ENCODE results near the gene ATIC.
A peak's percentile ranks its signal among the peaks of the same experiment; 100 is the strongest.
"Not testable (repeated sequence)": the region's sequence is repeated elsewhere in the genome, so short reads cannot be mapped to it uniquely, and the experiment has no call there.

ATIC gene

GRCh38 chr2:215311625-215312396, at the start of gene ATIC:
Gene ATIC (plus strand): TSS chr2:215312059. CDS start chr2:215312143, 84 bp downstream.
- DNase-seq: peak; percentile 93

DNA sequence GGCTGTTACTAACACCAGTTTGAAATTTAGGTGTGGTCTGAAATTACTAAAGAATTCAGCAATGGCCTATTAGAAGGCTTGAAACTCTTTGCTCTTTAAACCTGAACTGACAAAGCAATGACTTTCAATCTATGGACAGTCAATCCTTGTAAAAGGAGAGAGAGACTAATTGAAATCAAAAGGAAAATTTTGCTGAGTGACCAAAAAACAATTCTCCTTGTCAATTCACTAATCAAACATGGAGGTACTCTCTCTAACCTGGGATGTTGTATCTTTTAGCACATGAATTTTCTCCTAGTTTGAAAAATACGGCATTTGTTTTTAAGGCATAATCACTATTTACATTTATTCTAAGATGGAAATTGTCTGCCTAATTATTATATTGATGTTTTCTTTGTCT, 49.6 kb upstream of the ATIC start:
- DNase-seq: no peak

GRCh38 chr2:215262741-215263362, 49.0 kb upstream of the ATIC start:
- no peak for DNase-seq

- DNase-seq: no peak
Measured at GRCh38 chr2:215264374-215264773, 47.5 kb upstream of the ATIC start.

- DNase-seq: peak; percentile 67
Measured at GRCh38 chr2:215269397-215270117, 42.3 kb upstream of the ATIC start.

- no peak for DNase-seq
Measured at GRCh38 chr2:215270118-215270451, 41.8 kb upstream of the ATIC start.

DNA sequence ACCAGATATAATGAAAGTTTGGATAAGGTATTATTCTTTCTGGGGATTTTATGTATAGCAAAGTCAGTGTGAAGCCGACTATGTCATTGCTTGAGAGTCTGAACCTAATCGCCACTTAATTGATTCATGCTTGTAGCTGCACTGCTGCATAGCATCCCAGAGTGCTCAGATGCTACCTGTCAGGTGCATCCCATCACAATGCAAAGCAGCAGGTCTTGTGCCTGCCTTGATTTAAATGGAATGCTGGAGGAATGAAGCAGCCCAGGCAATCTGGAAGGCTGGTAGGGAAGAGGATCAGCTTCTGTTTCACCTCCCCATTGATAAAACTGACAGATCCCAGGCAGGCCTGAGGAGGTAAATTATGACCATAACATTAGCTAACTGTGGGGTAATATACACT, 40.4 kb upstream of the ATIC start:
- DNase-seq: no peak

GRCh38 chr2:215272918-215273317, 38.9 kb upstream of the ATIC start:
- DNase-seq: no peak

DNA sequence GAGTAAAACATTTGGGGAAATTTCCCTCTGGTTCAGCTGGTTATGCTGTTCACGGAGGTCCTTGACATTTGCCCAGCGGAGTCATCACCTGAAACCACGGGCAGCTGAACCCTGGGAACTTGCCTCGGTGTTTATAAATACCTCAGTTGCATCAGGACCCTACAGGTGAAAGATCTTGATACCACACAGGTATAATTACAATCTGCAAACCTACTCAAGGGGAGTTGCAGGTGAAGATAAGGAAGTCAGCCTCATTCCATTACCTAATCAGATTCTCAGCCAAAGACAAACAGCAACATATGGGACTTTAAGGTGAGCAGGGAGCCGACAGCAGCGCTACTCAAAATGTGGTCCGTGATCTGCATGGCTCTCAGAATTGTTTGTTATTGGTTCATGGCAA, 37.0 kb upstream of the ATIC start:
- no peak for DNase-seq

GRCh38 chr2:215275824-215276223, 36.0 kb upstream of the ATIC start:
- no peak for DNase-seq

- no peak for DNase-seq
Measured at GRCh38 chr2:215277944-215278343, 33.9 kb upstream of the ATIC start.

- DNase-seq: no peak
Measured at GRCh38 chr2:215280326-215280725, 31.5 kb upstream of the ATIC start.

GRCh38 chr2:215283221-215283620, 28.6 kb upstream of the ATIC start:
- DNase-seq: no peak

DNA sequence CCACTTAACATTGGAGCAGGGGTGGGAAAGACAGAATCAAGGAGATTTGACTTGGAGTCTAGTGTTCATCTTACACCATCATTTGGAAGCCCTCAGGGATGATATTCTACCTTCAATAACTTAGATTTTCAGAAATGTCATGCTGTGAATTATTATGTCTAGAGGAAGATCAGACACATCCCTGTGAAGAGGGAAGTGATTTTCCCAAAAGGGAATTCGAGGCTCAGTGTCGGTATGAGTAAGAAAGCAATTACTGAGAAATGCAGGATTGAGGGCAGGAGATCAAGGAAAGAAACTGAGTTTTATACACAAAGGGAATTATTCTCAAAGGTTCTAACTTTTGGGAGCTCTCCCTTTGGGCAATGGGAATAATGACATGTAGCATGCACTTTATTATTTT, 25.6 kb upstream of the ATIC start:
- no peak for DNase-seq

DNA sequence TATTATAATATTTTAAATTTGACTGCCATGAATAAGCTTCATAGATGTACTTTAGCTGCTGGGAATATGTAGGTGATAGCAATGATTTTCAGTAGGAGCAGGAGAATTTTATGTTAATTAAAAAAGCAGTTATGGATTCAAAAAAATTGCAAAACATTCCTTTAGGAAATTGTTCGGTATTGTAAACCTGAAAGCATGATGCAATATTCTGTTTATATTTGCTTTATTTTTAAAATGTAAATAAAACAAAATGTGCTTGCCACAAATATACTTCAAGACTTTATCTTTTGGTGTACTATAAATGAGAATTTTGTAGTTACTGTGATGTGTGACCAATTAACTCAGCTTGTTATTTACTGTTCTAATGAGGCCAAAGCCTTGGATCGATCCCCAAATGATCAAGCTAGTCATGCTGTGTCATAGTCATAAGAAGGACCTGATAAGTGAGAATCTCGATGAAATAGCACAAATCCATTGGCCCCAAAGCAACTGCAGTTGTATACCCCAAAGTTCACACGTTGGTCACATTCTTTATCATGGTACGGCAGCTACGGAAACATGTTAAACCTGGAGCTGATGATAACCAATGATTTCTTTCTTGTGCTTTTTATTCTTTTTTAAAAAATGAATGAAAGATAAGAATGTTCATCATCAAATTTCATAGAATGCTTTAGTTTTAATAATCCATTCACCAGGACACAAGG, 23.6 kb upstream of the ATIC start:
- no peak for DNase-seq

GRCh38 chr2:215290980-215291599, 20.8 kb upstream of the ATIC start:
- DNase-seq: no peak

DNA sequence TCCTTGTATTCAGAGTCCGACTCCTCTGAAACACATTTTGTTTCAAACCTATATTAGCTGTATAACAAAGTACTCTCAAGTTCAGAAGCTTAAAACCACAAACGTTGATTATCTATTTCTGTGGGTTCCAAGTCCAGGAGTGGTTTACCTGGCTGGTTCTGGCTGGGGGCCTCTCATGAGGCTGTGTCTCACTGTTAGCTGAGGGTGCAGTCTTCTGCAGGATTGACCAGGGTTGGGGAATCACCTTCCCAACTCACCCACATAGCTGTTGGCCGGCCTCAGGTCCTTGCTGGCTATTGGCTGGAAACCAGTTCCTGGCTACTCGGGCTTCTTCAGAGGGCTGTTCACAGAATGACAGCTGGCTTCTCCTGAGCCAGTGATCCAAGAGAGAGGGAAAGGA, 18.0 kb upstream of the ATIC start:
- no peak for DNase-seq

DNA sequence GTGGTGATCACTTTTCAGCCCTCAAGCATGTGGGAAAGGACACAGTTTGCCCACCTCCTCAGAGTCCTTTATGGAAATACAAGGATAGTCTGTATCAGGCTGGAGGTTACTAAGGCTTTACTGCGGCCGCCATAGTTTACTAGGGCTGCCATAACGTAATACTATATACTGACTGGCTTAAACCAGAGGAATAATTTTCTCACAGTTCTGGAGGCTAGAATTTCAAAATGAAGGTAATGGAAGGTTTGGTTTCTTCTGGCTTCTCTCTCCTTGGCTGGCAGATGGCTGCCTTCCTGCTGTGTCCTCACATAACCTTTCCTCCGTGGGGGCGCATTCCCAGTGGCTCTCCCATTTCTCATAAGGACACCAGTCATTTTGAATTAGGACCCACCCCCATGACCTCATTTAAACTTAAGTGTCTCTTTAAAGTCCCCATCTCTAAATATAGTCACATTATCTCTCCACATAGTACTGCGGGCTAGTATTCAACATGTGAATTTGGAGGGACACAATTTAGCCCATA, 12.5 kb upstream of the ATIC start:
- no peak for DNase-seq

GRCh38 chr2:215301994-215302393, 9.9 kb upstream of the ATIC start:
- DNase-seq: no peak

- DNase-seq: not testable (repeated sequence)
Measured at GRCh38 chr2:215311259-215311624, 617 bp upstream of the ATIC start.

DNA sequence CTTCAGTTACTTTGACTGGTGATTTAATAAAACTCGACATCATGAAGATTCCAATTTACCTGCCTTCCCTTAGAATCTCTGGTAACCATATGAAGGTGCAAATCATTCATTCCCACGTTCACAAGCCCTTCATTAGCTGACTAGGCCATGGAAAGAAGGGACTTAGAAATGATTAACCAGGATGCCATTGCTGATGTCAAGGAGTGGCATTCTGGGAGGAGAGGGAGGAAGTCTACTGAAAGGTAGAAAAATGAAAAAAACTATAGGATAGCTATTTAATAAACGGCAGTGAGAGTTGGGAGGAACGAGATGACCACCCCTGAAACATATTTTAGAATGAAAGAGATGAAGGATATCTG, 1.4 kb downstream of the ATIC start:
- no peak for DNase-seq

DNA sequence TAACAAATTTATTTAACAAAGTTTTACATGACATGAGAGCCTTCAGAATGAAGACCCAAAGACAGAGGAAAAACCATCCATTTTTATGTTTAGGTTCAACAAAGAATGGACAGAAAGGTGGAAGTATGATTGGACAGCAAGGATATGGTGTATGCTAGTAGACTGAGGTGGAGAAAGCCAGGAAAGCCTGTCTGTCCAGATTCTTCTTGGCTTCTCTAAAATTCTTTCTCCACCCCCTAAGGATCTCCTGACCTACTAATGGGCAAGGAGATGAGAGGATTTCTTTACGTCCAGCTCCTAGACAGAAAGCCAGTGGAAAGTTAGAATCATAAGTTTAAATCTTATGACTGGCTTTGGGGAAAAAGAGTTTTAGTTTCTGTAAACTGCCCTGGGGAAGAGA, 3.0 kb downstream of the ATIC start:
- DNase-seq: no peak

DNA sequence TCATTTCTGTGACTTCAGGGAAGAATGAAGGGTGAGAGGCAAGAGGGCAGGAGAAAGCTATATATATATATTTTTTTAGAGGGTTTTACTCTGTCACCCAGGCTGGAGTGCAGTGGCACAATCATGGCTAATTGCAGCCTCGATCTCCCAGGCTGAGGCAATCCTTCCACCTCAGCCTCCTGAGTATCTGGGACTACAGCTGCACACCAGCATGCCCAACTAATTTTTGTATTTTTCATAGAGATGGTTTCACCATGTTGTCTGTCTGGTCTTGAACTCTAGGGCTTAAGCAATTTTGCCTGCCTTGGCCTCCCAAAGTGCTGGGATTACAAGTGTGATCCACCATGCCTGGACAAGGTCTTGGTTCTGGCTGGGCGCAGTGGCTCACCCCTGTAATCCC, 3.4 kb downstream of the ATIC start:
- no peak for DNase-seq
